Effector memory CD4-positive, alpha-beta T cell (primary cell): Measurements from ENCODE around the gene METAP1D.
"Not testable (repeated sequence)": the region's sequence is repeated elsewhere in the genome, so short reads cannot be mapped to it uniquely, and the experiment has no call there.

Experiments used
- DNase-seq, 3 donors: peaks; one replicate each; pipeline ENCODE4 v3.0.0-alpha.2; 2020
- H3K27ac ChIP-seq: 2 replicates; pipeline ENCODE4 v1.7.0; 2013; ENCODE audit warnings: mild to moderate bottlenecking, low read length, moderate library complexity; ENCODE audit not compliant: insufficient read depth, poor library complexity, severe bottlenecking
- H3K27me3 ChIP-seq: replicated peaks from 2 replicates; pipeline ENCODE4 v1.7.0; 2013; ENCODE audit warnings: mild to moderate bottlenecking, low read length; ENCODE audit not compliant: insufficient read depth, control insufficient read depth, poor library complexity, severe bottlenecking
- H3K36me3 ChIP-seq: 2 replicates; pipeline ENCODE4 v1.7.0; 2013; ENCODE audit warnings: mild to moderate bottlenecking, low read length, moderate library complexity; ENCODE audit not compliant: control insufficient read depth, insufficient read depth
- H3K4me1 ChIP-seq: 2 replicates; pipeline ENCODE4 v1.7.0; 2013; ENCODE audit warnings: low read length, mild to moderate bottlenecking; ENCODE audit not compliant: control insufficient read depth, insufficient read depth, poor library complexity, severe bottlenecking
- H3K4me3 ChIP-seq: 2 replicates; pipeline ENCODE4 v1.7.0; 2013; ENCODE audit warnings: low read length, low read depth, mild to moderate bottlenecking; ENCODE audit not compliant: insufficient read depth, poor library complexity, severe bottlenecking
- H3K9me3 ChIP-seq: 2 replicates; pipeline ENCODE4 v1.7.0; 2013; ENCODE audit warnings: mild to moderate bottlenecking, low read length, moderate library complexity; ENCODE audit not compliant: control insufficient read depth

Gene METAP1D

GRCh38 chr2:171991027-171991426 is 8.7 kb upstream of the METAP1D start:
- H3K27ac ChIP-seq: no peak overlapping the region
- no peak overlapping the region for H3K4me3 ChIP-seq
- no peak for DNase-seq

DNA sequence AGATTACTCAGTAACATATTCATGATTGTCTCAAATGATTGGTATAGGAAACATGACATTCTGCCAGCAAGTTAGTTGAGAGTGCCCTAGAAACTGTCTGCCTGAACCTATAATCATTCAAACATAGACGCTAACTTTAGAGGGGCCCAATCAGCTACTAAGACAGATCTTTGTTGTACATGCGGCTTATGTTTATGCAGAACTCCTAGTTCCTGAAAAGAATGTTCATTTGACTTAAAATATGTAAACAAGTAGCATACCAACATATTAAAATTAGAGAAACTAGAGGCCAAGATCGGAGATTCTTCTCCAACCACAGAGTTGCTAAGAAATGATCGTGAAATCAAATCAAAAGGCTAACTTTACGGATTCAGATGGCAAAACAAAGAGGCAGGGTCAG is 4.2 kb upstream of the METAP1D start:
- H3K9me3 ChIP-seq: no peaks in the 10 kb centered on the region
- H3K4me3 ChIP-seq: no peak overlapping the region
- H3K27me3 ChIP-seq: no peaks in the 10 kb centered on the region
- peaks cover 10% of the 10 kb centered on the region for H3K4me1 ChIP-seq
- no peaks in the 10 kb centered on the region for H3K36me3 ChIP-seq
- DNase-seq: no peak
- H3K27ac ChIP-seq: no peak overlapping the region

More at GRCh38 chr2:171991027-171991426, 8.7 kb upstream of the METAP1D start:
- Histone ChIP-seq H3K4me1 (no peaks in the 10 kb centered on the region), H3K36me3 (no peaks in the 10 kb centered on the region), H3K27me3 (no peaks in the 10 kb centered on the region), H3K9me3 (no peaks in the 10 kb centered on the region)

DNA sequence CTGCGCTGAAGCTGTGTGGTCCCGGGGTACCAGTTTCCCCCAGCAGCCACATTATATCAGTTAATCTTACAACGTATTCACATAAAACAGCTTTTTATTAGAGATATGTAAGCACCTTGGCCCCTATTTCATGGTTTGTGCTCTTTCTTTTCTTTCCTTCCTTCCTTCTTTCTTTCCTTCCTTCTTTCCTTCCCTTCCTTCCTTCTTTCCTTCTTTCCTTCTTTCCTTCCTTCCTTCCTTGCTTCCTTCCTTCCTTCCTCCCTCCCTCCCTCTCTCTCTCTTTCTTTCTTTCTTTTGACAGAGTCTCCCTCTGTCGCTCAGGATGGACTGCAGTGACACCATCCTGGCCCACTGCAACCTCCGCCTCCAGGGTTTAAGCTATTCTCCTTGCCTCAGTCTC is 3.7 kb upstream of the METAP1D start:
- no peak for DNase-seq
- Histone ChIP-seq H3K36me3 (no peaks in the 10 kb centered on the region), H3K9me3 (no peaks in the 10 kb centered on the region), H3K4me1 (peaks cover 10% of the 10 kb centered on the region), H3K27me3 (no peaks in the 10 kb centered on the region), H3K4me3 (no peak overlapping the region), H3K27ac (no peak overlapping the region)

- not testable (repeated sequence) for H3K27me3 ChIP-seq, H3K4me3 ChIP-seq, H3K36me3 ChIP-seq, H3K4me1 ChIP-seq, DNase-seq, H3K9me3 ChIP-seq, H3K27ac ChIP-seq
Measured at GRCh38 chr2:171997031-171997430, 2.7 kb upstream of the METAP1D start.

DNA sequence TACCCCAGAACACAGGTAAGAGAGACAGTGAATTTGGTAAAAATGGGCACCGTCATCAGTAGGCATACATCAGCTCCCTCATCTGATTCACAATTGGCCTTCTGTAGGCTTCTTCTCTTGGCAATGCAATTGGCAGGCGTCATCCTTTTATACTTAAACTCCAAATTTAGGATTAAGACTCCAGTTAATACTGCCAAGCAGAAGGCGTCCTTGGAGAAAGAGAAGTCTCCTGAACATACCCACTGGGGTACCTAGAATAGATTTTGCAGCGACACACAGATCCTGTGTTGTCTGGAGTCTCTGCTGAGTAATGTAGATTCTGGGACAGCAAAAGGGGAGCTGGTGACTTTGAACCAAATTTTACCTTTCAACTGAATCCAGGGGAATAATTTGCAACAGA is 592 bp upstream of the METAP1D start:
- H3K27me3 ChIP-seq: no peaks in the 10 kb centered on the region
- H3K9me3 ChIP-seq: no peaks in the 10 kb centered on the region
- H3K4me3 ChIP-seq: peak overlapping the region; percentile 90
- no peak overlapping the region for H3K27ac ChIP-seq
- H3K4me1 ChIP-seq: peaks cover 10% of the 10 kb centered on the region
- H3K36me3 ChIP-seq: no peaks in the 10 kb centered on the region
- DNase-seq: no peak

- no peaks in the 10 kb centered on the region for H3K27me3 ChIP-seq
- no peaks in the 10 kb centered on the region for H3K9me3 ChIP-seq
- H3K4me1 ChIP-seq: peaks cover 10% of the 10 kb centered on the region
- no peaks in the 10 kb centered on the region for H3K36me3 ChIP-seq
- no peak for DNase-seq
- H3K27ac ChIP-seq: no peak overlapping the region
- no peak overlapping the region for H3K4me3 ChIP-seq
Measured at GRCh38 chr2:172000696-172001361, 1.1 kb downstream of the METAP1D start.

- H3K27ac ChIP-seq: no peak overlapping the region
- no peak for DNase-seq
- H3K36me3 ChIP-seq: no peaks in the 10 kb centered on the region
- no peaks in the 10 kb centered on the region for H3K9me3 ChIP-seq
- no peaks in the 10 kb centered on the region for H3K27me3 ChIP-seq
- H3K4me3 ChIP-seq: no peak overlapping the region
- no peaks in the 10 kb centered on the region for H3K4me1 ChIP-seq
Measured at GRCh38 chr2:172007372-172007771, 7.6 kb downstream of the METAP1D start.

- H3K36me3 ChIP-seq: no peaks in the 10 kb centered on the region
- H3K4me1 ChIP-seq: no peaks in the 10 kb centered on the region
- no peaks in the 10 kb centered on the region for H3K27me3 ChIP-seq
- H3K9me3 ChIP-seq: no peaks in the 10 kb centered on the region
- no peak overlapping the region for H3K4me3 ChIP-seq
- no peak for DNase-seq
- no peak overlapping the region for H3K27ac ChIP-seq
Measured at GRCh38 chr2:172009823-172010222, 10.1 kb downstream of the METAP1D start.

- H3K36me3 ChIP-seq: no peaks in the 10 kb centered on the region
- H3K9me3 ChIP-seq: no peaks in the 10 kb centered on the region
- H3K27ac ChIP-seq: no peak overlapping the region
- no peaks in the 10 kb centered on the region for H3K27me3 ChIP-seq
- no peak for DNase-seq
- no peak overlapping the region for H3K4me3 ChIP-seq
- no peaks in the 10 kb centered on the region for H3K4me1 ChIP-seq
Measured at GRCh38 chr2:172011812-172012575, 12.2 kb downstream of the METAP1D start.

DNA sequence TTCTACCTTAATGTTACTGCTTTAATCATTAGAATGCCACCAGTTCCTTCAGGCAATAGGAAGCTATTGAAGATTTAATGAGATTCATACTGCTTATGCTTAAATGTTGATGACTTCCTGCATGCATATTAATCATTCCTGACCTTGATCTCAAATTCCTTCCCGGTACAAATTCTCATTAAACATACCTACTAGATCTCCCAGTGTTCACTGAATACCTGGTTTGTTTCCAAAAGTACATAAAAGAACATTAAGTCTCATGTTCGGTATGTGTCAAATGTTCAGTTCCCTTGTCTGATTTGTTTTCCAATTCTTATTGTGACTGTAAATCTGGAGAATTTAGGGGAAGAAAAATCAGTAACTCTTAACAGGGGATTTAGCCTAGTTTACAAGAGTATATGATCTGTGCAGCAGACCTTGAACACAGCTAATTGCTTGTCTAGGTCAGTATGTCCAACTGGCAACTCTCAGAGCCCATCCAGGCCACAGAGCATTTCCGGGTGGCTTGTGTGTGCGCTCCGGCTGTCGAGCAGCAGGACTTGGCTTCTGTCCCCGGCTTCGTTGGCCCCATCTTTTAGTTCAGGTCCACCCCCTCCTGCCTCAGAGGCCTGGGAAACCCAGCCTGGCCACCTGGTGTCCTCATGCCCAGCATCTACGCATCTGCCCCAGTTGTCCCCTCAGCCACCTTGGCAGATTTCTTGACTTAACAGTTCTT is 13.1 kb downstream of the METAP1D start:
- H3K4me3 ChIP-seq: no peak overlapping the region
- no peak for DNase-seq
- no peaks in the 10 kb centered on the region for H3K36me3 ChIP-seq
- no peaks in the 10 kb centered on the region for H3K9me3 ChIP-seq
- H3K27me3 ChIP-seq: no peaks in the 10 kb centered on the region
- no peak overlapping the region for H3K27ac ChIP-seq
- no peaks in the 10 kb centered on the region for H3K4me1 ChIP-seq
